Liver (tissue), 9 donors: Measurements from ENCODE around the gene MYO9A. TPM values are rescaled to one million over a fixed set of nuclear protein-coding genes. Genes with fewer than 3 reads are reported as not detected.

Source experiments
- DNase-seq: peaks from one replicate; pipeline ENCODE4 v3.0.0-alpha.2; 2017; ENCODE audit warnings: low spot score
- H3K27ac ChIP-seq, 2 donors: one replicate each; pipeline ENCODE4 v1.7.0; 2013; ENCODE audit warnings: inconsistent platforms in 2 of 2, low read length in 2 of 2, control low read depth in 1 of 2, low read depth in 1 of 2, mild to moderate bottlenecking in 1 of 2
- H3K27me3 ChIP-seq, 4 donors: one replicate each; pipeline versions ENCODE4 v1.6.1 to v1.7.0; 2013; ENCODE audit warnings: low read length in 3 of 4, inconsistent platforms in 1 of 4, mild to moderate bottlenecking in 1 of 4, moderate library complexity in 1 of 4; ENCODE audit not compliant: control insufficient read depth in 4 of 4, insufficient read depth in 4 of 4
- H3K36me3 ChIP-seq, 4 donors: one replicate each; pipeline versions ENCODE4 v1.6.1 to v1.7.0; 2013; ENCODE audit warnings: low read length in 3 of 4, mild to moderate bottlenecking in 3 of 4, low read depth in 1 of 4, moderate library complexity in 1 of 4; ENCODE audit not compliant: control insufficient read depth in 4 of 4, insufficient read depth in 3 of 4
- H3K4me1 ChIP-seq, 4 donors: one replicate each; pipeline versions ENCODE4 v1.6.1 to v1.7.0; 2013; ENCODE audit warnings: low read length in 3 of 4, mild to moderate bottlenecking in 3 of 4, moderate library complexity in 1 of 4; ENCODE audit not compliant: control insufficient read depth in 4 of 4, insufficient read depth in 4 of 4
- H3K4me3 ChIP-seq, 3 donors: one replicate each; pipeline versions ENCODE4 v1.6.1 to v1.7.0; 2013; ENCODE audit warnings: low read length in 3 of 3, control low read depth in 1 of 3, low read depth in 1 of 3, mild to moderate bottlenecking in 1 of 3
- H3K9ac ChIP-seq, 2 donors: one replicate each; pipeline ENCODE4 v1.7.0; 2013; ENCODE audit warnings: low read length in 2 of 2, mild to moderate bottlenecking in 2 of 2, moderate library complexity in 2 of 2, control low read depth in 1 of 2, low read depth in 1 of 2
- H3K9me3 ChIP-seq, 4 donors: one replicate each; pipeline versions ENCODE4 v1.6.1 to v1.7.0; 2013; ENCODE audit warnings: low read length in 3 of 4; ENCODE audit not compliant: control insufficient read depth in 4 of 4
- CTCF ChIP-seq: fragments of 150-350 bp; IDR thresholded peaks from 2 replicates; pipeline ENCODE4 v1.5.1; 2017; ENCODE audit warnings: improper control_type of control experiment, low read depth, low read length; ENCODE audit not compliant: missing input control
- EGR1 ChIP-seq, 2 donors: IDR thresholded peaks; 2 replicates each; pipeline ENCODE4 v1.6.1; 2016 to 2018; ENCODE audit warnings: antibody characterized with exemption in 2 of 2, low read depth in 2 of 2
- FOXA1 ChIP-seq: IDR thresholded peaks from 2 replicates; pipeline ENCODE4 v1.6.1; 2016; ENCODE audit warnings: antibody characterized with exemption
- FOXA2 ChIP-seq: IDR thresholded peaks from 2 replicates; pipeline ENCODE4 v1.6.1; 2016; ENCODE audit warnings: antibody characterized with exemption
- GABPA ChIP-seq, 2 donors: IDR thresholded peaks in 1 of 2; conservative IDR thresholded peaks in 1 of 2; 2 replicates each; pipeline ENCODE4 v1.6.1; 2016; ENCODE audit warnings: antibody characterized with exemption in 2 of 2, mild to moderate bottlenecking in 1 of 2, moderate library complexity in 1 of 2
- HNF4A ChIP-seq, 2 donors: conservative IDR thresholded peaks; 2 replicates each; pipeline ENCODE4 v1.6.1; 2016; ENCODE audit warnings: antibody characterized with exemption in 2 of 2, mild to moderate bottlenecking in 2 of 2
- HNF4G ChIP-seq: IDR thresholded peaks from 2 replicates; pipeline ENCODE4 v1.6.1; 2016; ENCODE audit warnings: antibody characterized with exemption
- JUND ChIP-seq, 2 donors: IDR thresholded peaks; 2 replicates each; pipeline ENCODE4 v1.6.1; 2016; ENCODE audit warnings: antibody characterized with exemption in 2 of 2
- MAX ChIP-seq: IDR thresholded peaks from 2 replicates; pipeline ENCODE4 v1.6.1; 2016; ENCODE audit warnings: antibody characterized with exemption
- NR2F2 ChIP-seq: IDR thresholded peaks from 2 replicates; pipeline ENCODE4 v1.6.1; 2016; ENCODE audit warnings: antibody characterized with exemption
- RAD21 ChIP-seq, 2 donors: IDR thresholded peaks; 2 replicates each; pipeline ENCODE4 v1.6.1; 2016; ENCODE audit warnings: antibody characterized with exemption in 2 of 2, mild to moderate bottlenecking in 2 of 2
- REST ChIP-seq: IDR thresholded peaks from 2 replicates; pipeline ENCODE4 v1.6.1; 2016; ENCODE audit warnings: antibody characterized with exemption, mild to moderate bottlenecking
- RXRA ChIP-seq, 2 donors: IDR thresholded peaks; 2 replicates each; pipeline ENCODE4 v1.6.1; 2017 to 2018; ENCODE audit warnings: antibody characterized with exemption in 2 of 2, mild to moderate bottlenecking in 1 of 2
- SP1 ChIP-seq: IDR thresholded peaks from 2 replicates; pipeline ENCODE4 v1.6.1; 2018; ENCODE audit warnings: antibody characterized with exemption, mild to moderate bottlenecking
- TAF1 ChIP-seq: conservative IDR thresholded peaks from 2 replicates; pipeline ENCODE4 v1.6.1; 2016; ENCODE audit warnings: antibody characterized with exemption, mild to moderate bottlenecking
- YY1 ChIP-seq: IDR thresholded peaks from 2 replicates; pipeline ENCODE4 v1.6.1; 2016; ENCODE audit warnings: antibody characterized with exemption, mild to moderate bottlenecking
- ZBTB33 ChIP-seq: IDR thresholded peaks from 2 replicates; pipeline ENCODE4 v1.6.1; 2016; ENCODE audit warnings: antibody characterized with exemption
- WGBS: extraction: QIAGEN DNeasy Blood & Tissue Kit; methylation state at CpG from one replicate; pipeline ENCODE4 v1.1.7; 2013; 5-methylcytosine and 5-hydroxymethylcytosine counted together
- polyA plus RNA-seq, 2 donors: library from polyadenylated mRNA; stranded (reverse) in 1 of 2; unstranded in 1 of 2; fragments of 200-250 nt in 1 of 2; fragments of >200 nt in 1 of 2; fragmentation: Nextera tagmentation in 1 of 2; extraction: Ambion mirVana in 1 of 2; gene quantifications; one replicate each; pipeline versions ENCODE4 v1.2.1 to v1.2.3, GENCODE V29; 2013 to 2015
- total RNA-seq, 2 donors: library from RNA; depleted of rRNA; stranded (reverse); fragments of >200 nt; gene quantifications; one replicate each; pipeline ENCODE4 v1.2.3, GENCODE V29; 2014
- TF ChIP-seq, protein P1 (sequence below): IDR thresholded peaks from 2 replicates; pipeline ENCODE4 v1.6.1; 2016; ENCODE audit warnings: antibody characterized with exemption
- donor health status: healthy.
- donor health status: healthy.
- donor health status: healthy.
- donor health status: healthy.
- donor health status: healthy.

The MYO9A gene, protein sequence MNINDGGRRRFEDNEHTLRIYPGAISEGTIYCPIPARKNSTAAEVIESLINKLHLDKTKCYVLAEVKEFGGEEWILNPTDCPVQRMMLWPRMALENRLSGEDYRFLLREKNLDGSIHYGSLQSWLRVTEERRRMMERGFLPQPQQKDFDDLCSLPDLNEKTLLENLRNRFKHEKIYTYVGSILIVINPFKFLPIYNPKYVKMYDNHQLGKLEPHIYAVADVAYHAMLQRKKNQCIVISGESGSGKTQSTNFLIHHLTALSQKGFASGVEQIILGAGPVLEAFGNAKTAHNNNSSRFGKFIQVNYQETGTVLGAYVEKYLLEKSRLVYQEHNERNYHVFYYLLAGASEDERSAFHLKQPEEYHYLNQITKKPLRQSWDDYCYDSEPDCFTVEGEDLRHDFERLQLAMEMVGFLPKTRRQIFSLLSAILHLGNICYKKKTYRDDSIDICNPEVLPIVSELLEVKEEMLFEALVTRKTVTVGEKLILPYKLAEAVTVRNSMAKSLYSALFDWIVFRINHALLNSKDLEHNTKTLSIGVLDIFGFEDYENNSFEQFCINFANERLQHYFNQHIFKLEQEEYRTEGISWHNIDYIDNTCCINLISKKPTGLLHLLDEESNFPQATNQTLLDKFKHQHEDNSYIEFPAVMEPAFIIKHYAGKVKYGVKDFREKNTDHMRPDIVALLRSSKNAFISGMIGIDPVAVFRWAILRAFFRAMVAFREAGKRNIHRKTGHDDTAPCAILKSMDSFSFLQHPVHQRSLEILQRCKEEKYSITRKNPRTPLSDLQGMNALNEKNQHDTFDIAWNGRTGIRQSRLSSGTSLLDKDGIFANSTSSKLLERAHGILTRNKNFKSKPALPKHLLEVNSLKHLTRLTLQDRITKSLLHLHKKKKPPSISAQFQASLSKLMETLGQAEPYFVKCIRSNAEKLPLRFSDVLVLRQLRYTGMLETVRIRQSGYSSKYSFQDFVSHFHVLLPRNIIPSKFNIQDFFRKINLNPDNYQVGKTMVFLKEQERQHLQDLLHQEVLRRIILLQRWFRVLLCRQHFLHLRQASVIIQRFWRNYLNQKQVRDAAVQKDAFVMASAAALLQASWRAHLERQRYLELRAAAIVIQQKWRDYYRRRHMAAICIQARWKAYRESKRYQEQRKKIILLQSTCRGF (N-terminal part only)
- total RNA-seq, result 10 to 100 TPM; 12.0 to 14.9 TPM
- 1 to 10 TPM; 1.4 to 4.7 TPM for polyA plus RNA-seq

- H3K4me1 ChIP-seq, result peaks cover 0 to 22% (median 17%) of the 10 kb centered on the region in 4 donors
Observed at GRCh38 chr15:72118017-72118978, at the start of gene MYO9A, which contains the start of gene SENP8. Gene MYO9A (minus strand): TSS chr15:72118150. CDS start chr15:72046563, 71,587 bp downstream. Gene SENP8 (plus strand): TSS chr15:72118403. CDS start chr15:72139624, 21,221 bp downstream.

More at GRCh38 chr15:72118017-72118978, at the start of gene MYO9A, which contains the start of gene SENP8:
- TF ChIP-seq MAX (peak; percentile 62), GABPA (IDR thresholded peaks at IDR 0.05 in 1 of 2, conservative IDR thresholded peaks at IDR 0.05 in 1 of 2) (peak in 1 of 2 donors; percentile 68), TAF1 (no peak), HNF4A (conservative IDR thresholded peaks at IDR 0.05) (peak in 1 of 2 donors; percentile 55), RXRA (IDR thresholded peaks at IDR 0.05) (peak; percentile 63 to 66), JUND (IDR thresholded peaks at IDR 0.05) (peak in 1 of 2 donors; percentile 41), NR2F2 (no peak), CTCF (no peak), FOXA1 (peak; percentile 7), EGR1 (IDR thresholded peaks at IDR 0.05; ENCODE audit: low read depth in 2 of 2) (peak; percentile 89 to 95), YY1 (peak; percentile 93), ZBTB33 (peak; percentile 81), SP1 (peak; percentile 87), REST (peak; percentile 79), RAD21 (IDR thresholded peaks at IDR 0.05) (peak in 1 of 2 donors; percentile 10), FOXA2 (no peak), HNF4G (no peak)
- TF ChIP-seq, protein P1, sequence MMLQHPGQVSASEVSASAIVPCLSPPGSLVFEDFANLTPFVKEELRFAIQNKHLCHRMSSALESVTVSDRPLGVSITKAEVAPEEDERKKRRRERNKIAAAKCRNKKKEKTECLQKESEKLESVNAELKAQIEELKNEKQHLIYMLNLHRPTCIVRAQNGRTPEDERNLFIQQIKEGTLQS, result no peak
- peak within 1 kb of the TSS; percentile 34 to 94 for H3K9ac ChIP-seq
- H3K4me3 ChIP-seq, result peak within 1 kb of the TSS; percentile 82 to 99 (median 95)
- peak within 1 kb of the TSS; percentile 95 to 98 for H3K27ac ChIP-seq
- no peaks in the 10 kb centered on the region for H3K9me3 ChIP-seq
- H3K36me3 ChIP-seq, result no peaks in the 10 kb centered on the region
- peak; percentile 99 for DNase-seq
- under 1% methylated on average over 69 of the region's 69 CpGs for WGBS
- no peaks in the 10 kb centered on the region for H3K27me3 ChIP-seq
